GM03348 (cell line): ENCODE data around the gene CHGA.

Experiments
- DNase-seq: peaks from one replicate; pipeline ENCODE4 v3.0.0; 2012; ENCODE audit warnings: low spot score

CHGA gene

DNA sequence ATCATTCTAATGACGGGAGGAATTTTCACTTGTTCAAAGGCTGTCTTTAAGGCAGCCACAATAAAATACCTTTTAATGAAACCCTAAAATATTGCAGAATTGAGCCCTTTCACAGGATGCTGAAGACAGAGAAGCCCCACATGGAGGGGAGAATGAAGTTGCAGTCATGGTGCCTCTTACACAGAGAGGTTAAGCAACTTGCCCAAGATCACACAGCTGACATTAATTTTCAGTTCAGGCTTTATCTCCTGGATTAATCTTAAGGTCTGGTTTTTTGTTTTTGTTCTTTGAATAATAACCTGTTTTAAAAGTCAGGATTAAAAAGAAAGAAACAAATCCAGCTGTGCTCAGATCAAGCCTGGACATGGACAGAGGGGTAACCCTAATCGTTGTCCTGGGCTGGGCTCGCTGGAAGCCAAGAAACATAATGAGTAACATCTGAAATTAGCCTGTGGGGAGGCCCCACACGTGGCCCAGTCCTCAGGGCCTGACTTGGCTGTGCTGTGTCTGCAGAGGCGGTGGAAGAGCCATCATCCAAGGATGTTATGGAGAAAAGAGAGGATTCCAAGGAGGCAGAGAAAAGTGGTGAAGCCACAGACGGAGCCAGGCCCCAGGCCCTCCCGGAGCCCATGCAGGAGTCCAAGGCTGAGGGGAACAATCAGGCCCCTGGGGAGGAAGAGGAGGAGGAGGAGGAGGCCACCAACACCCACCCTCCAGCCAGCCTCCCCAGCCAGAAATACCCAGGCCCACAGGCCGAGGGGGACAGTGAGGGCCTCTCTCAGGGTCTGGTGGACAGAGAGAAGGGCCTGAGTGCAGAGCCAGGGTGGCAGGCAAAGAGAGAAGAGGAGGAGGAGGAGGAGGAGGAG, 8.0 kb downstream of the CHGA start:
- peak; percentile 84 for DNase-seq

DNA sequence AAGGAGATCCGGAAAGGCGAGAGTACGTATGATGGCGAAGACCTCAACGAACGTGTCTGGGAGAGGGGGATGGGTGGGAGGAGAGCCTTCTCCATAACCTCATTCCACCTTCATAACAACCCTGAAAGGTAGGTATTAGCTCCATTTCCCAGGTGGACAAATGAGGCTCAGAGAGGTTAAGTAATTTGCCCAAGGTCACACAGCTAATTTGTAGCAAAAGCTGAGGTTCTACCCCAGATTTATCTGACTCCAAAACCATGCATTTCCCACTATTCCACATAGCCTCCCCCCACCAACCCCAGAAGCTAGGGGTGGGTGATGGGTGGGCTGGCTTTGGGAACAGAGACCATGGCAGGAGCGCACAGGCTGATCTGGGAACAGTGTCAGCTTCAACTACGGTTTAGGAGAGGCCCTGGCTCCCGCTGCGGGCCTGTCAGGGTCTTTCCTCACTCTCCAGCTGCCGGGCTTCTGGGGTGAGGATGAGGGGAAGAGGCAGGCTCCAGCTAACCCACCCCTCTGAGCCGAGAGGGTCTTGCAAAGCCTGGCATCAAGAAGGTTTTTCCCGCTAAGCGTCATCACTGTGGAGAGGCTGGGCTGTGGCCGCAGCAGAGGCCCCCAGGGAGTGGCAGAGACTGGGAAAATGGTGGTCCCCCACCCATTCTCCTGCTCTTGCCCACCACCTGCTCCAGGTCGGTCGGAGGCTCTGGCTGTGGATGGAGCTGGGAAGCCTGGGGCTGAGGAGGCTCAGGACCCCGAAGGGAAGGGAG, 8.9 kb downstream of the CHGA start:
- DNase-seq, result no peak

DNA sequence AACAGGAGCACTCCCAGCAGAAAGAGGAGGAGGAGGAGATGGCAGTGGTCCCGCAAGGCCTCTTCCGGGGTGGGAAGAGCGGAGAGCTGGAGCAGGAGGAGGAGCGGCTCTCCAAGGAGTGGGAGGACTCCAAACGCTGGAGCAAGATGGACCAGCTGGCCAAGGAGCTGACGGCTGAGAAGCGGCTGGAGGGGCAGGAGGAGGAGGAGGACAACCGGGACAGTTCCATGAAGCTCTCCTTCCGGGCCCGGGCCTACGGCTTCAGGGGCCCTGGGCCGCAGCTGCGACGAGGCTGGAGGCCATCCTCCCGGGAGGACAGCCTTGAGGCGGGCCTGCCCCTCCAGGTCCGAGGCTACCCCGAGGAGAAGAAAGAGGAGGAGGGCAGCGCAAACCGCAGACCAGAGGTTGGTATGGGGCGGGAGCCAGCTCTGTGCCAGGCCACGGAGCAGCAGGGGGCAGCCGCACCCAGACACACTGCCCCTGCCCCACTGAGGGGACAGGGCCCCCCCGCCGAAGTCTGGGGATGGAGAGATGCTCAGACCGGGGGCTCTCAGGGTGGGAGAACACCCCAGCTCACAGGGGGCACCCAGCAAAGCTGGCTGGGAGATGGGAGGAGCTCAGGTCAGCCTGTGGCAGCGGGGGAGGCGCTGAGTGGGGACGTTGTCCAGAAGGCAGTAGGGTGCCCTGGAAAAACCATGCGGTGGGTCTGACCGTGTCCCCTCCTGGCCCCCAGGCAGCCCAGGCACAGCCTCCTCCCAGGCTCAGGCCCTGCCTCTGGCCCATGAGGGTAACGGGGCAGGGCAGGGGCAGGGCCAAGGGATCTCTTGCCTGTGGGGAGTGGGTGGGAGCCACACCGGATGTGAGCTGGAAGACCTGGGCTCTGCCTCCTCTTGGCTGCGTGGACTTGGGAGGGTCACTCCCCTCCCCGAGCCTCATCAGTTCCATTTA, 9.8 kb downstream of the CHGA start:
- DNase-seq, result no peak

DNA sequence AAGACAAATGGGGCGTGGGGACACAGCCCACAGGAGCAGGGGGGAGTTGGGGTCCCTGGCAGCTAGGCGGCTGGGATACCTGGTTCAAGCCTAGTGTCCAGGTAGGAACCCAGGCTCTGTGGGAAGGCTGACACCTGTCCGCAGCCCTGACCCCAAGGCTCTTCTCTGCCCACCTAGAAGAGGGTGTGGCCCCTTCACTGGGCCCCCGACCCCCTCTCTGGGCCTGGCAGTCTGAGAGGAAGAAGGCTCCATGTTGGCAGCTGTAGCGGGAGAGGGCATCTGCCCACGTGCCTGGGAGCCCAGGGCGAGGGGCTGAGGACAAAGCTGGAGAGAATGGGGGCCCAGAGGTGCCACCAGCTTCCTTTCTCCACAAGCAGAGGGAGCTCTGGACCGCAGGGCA, 10.5 kb downstream of the CHGA start:
- DNase-seq, result no peak

DNA sequence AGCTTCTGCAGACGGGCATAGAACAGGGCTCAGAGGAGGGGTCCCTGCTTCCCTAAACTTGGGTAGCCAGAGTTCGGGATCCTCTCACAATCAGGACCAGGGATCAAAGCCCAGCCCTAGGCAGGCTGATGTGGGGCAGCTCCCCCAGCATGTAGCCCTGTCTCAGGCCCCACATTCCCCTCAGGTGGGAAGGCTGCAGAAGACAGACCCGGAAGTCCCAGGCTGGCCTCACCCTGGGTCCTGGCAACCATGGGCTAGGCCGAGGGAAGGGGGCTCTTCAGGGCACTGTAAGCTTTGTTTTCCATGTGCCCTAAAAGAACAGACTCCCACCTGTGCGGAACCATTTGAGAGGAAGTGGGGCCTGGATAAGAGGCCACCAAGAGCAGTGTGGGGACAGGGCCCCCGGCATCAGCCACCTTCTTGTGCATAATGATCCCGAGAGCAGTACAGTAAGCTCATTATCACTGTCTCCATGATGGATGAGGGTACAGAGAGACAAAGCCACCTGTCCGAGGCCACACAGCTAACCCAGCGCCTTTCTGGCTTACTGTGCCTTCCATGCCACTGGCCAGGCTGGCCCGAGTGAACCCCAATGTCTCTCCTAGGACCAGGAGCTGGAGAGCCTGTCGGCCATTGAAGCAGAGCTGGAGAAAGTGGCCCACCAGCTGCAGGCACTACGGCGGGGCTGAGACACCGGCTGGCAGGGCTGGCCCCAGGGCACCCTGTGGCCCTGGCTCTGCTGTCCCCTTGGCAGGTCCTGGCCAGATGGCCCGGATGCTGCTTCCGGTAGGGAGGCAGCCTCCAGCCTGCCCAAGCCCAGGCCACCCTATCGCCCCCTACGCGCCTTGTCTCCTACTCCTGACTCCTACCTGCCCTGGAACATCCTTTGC, 11.5 kb downstream of the CHGA start:
- DNase-seq, result no peak

DNA sequence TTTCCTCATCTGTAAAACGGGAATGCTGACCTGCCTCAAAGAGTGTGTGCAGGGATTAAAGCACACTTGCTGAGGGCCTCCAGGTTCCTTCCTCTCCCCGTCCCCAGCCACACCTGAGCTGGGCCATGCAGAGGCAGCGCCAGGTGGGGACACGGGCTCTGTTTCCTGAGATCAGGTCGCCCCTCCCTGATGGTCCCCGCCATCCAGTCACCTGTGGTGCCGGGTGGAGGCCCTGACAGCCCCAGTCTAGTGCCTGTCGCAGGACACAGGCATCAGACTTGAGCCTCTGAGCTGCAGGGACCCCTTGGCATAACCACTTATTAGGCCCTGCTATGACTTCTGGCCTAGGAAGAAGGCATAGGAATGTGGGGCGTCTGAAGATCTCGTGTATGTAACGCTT, 12.5 kb downstream of the CHGA start:
- no peak for DNase-seq

DNA sequence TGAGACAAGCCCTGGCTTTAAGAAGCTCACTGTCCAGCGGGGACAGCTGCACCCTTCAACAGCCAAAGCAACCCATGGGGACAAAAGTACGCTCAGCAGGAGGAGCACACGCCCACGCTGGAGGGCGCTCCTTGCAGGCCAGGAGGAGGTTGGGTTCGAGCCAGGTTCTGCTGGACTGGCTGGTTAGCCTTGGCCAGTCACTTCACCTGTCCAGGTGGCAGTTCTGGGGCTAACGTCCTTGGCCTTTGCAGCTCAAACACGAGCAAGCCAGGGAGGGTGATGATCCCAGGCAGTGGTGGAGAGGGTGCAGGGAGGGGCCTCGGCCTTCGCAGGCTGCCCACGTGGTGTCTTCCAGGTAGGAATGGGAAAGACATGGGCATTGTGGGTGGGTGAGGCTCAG, 13.1 kb downstream of the CHGA start:
- DNase-seq, result no peak

DNA sequence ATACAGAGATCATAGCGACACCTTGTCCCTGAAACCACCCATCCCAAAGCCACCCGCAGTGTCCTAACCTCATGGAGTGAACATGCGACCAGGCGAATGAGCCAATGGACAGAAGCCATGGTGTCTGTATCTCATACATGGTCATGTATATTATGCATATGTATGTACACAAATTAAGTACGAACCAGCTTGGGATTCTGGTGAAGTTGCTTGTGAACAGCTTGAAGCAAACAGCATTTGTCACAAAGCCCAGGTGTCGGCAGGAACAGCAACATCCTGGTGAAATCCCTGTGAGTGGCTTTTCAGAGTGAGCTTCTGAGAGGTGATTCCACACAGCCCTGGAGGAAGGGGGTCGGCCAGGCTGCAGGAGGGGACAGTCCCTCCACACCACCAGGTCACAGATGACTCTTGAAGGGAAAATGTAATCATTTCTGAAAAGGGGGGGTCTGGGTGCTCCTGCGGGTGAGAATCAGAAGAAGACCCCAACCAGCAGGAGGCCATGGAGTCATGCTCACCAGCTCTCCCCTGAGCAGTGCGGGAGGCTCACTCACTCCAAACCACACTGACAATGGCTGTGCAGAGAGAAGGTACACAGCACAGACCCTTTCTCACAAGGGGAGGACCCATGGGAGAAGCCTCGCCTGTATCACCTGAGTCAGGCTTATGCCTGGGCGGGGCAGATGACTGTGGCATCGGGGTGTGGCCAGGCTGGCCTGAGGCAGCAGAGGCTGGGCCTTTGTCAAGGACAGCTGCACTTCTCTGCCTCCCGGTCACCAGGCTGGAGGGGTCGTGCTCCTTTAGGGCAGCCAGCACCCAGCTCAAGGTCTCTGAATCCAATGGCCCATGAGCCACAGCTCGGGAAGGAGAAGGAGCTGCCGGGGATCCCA, 14.3 kb downstream of the CHGA start:
- DNase-seq, result no peak

DNA sequence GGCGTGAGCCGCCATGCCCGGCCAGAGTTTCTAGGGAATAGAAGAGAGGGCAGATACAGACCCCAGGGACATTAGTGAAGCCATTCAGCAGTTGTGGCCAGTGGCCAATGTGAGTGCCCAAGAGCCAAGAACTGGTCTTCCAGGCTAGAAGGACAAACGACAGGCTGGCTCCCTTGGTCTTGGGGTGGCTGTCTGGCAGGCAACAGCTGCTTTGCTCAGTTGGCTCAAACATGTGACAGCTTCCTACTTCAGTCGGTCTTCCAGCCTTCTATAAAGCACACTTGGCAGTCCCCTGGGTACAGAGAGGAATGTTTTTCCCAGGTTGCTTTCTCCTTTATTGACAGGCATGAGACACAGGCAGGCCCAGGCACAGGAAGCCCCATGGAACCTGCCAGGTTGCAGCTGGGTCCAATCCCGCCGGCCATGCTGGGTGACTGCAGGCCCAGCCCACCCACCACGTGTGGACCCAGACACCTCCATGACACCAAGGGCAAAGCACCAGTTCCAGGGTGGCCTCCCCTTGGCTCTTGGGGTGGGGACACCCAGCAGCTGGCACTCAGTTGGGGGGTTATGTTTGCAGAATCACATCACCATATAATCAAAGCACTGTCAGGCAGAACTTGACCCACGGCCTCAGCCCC, 15.4 kb downstream of the CHGA start:
- DNase-seq, result no peak

DNA sequence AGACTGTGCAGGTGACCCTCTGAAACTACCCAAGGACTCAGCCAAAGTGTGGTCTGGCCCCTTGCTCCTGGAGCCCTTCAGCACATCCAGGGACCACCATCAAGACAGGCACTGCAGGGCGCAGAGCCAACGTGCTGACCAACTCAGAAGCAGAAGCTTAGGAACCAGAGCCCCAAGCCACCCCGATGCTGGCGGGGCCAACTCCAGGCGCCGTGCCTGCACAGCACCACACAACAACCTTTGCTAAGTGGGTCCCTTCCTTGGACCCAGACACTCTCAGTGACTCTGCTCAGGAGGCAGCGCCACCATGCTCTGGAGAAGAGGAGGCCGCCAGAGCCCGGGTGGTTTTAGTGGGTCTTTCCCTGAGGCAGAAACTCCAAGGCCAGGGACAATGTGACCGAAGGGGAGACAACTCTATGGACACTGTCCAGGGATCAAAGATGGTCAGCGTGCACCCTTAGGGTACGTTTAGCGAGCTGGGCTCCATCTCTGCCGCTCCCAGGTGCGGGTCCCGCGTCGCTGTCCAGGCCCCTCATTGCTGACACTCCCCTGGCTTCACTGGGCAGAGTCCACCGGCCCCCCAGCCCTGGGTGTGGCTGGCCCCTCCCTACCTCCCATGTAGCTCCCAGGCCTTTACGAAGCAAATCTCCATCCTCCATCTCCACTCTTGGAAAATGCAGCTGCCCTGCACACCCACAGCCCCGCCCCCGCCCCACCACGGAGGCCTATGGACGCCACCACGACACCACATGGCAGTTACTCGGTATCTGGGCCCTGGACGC, 16.1 kb downstream of the CHGA start:
- no peak for DNase-seq

DNA sequence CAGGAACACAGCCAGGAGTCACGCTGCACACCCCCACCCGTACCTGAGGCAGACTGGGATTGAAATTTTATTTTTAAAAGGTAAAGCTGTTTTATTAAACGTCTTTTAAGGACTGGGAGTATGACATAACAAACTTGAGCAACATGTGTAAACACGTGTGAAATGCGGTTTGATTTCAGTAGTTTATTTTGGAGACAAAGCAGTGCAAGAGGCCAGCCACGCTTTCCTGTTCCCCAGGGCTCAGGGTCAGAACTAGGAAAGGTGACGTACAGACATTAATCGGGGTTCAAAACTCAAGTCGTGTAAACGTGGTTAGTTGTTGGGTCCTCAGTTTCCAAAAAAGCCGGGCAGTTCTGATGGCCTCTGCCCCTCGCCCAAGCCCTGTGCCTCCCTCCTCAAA, 16.7 kb downstream of the CHGA start:
- DNase-seq, result no peak

DNA sequence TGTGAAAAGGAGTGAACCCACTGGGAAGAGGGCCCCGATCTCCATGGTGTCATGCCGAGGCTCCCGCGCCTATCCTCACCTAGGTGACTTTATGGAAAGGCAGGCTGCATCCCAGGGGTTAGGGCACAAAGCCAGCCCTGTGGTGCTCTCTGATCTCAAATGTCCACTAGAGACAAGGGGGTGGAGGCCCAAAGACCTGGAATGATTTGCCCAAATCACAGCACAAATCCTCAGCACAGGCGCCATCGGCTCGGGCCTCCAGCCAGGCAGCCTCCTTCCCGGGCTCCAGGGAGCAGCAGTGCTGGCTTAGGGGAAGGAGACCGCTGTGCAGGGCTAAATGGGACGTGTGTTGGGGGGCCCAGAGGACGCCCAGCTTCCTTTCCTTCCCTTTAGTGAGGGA, 17.6 kb downstream of the CHGA start:
- no peak for DNase-seq

DNA sequence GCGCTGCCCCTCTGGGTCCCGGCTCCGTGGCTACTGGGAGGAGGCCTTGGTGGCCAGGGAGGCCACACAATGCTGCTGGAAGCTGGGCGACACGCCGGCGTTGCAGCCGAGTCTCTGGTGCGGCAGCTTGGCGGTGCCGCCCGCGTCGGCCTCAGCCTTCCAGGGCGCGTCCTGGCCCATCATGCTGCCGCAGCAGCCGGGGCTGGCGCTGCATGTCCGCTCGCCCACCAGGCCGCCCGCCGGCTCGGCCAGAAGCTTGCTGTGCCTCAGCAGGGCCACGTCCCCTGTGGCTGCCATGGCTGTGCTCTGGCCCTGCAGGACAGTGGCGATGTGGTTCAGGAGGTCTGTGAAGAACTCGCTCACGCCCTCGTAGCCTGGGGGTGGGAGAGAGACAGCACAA, 18.6 kb downstream of the CHGA start:
- DNase-seq, result no peak

DNA sequence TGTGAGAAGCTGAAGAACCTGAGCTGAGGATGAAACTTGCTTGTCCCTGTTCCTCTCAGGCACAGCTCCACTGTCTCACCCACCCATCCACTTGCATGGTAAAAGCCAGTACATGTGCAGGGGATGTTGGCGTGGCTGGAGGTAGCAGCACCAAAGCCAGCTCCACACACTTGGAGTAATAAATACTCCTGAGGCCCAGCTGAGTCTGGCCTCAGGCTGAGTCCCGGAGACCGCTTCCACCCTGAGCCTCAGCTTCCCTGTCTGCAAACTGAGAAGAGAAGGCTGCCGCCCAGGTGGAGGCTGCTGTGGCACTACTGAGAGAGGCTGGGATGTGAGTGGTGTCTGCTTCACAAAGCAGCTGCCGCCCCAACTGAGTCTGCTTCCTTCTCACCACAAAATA, 19.2 kb downstream of the CHGA start:
- no peak for DNase-seq

DNA sequence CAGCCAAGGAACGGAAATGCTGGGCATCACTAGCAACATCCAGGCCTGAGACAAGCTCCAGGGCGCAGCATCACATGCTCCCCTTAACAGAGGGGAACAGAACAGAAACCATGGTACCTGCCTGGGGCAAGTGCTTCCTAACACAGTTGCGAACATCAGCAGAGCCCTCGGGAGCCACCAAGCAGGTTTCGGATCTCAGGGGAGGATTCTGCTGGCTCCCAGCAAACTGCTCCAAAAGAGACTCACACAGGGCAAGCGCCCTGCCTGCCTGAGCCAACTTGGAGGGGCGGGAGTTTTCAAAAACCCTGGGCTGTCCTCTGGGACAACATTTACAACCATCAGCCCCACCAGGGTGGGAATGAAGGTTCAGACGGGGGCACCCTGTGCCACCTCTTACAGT, 19.6 kb downstream of the CHGA start:
- no peak for DNase-seq

DNA sequence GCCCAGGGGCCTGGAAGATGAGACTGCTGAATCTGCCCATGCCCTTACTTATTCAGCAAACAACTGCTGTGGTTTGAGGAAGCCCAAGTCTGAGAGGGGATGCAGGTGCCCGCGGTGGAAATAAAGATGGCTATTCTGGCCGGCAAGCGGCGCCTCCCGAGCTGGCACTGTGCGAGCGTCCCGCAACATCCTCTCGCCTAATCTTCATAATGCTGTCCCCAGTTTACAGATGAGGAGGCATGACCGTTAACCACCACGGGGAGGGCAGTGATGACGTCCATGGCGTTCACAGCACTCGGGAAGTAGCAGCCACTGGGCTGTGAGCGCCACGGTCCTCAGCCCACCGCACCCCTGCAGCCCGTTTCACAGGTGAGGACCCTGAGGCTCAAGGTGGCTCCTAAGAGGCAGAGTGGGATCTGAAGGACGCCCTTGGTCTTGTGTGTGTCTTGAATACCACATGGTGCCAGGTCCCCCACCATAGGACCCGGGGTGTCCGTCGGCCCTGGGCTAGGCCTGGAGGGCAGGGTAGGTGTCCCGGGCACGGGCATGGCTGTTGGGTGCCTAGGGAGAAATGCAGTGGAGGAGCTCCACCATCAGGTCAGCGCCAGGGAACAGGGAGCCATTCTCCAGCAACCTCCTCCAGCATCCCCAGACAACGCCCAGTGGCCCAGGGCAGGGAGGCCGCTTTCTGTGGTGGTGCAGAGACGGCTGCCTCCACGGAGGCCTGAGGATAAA, 20.2 kb downstream of the CHGA start:
- no peak for DNase-seq

DNA sequence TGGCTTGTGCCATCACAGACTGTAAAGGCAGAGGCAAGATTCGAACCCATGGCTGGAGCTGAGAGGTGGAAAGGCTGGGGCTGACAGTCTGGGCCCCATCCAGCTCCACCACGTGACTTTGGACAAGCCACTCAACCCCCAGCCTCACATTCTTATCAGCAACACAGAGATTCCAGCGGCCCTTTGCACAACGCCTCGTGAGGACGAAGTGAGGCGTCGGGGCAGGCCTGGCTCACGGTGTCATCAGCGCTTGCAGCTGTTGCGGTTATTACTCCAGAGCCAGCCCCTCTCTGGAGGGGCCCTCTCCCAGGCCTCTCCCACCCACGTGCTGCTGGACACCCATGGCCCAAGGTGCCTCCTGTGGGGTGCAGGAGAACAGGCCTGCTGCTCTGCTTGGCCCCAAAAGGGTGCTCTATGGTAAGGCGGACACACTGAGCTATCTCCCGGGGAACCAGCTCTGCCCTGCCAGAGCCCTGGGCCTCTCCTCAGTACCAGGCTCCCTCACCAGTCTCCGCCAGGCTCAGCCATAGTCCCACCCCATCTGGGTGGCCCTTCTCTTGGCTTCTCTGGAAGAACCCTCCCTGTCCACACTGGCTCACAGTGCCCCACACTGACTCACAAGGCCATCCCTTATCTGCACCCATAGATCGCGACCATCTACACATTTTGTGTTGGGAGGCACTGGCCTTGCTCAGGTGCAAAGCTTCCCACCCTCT, 21.1 kb downstream of the CHGA start:
- DNase-seq, result no peak

DNA sequence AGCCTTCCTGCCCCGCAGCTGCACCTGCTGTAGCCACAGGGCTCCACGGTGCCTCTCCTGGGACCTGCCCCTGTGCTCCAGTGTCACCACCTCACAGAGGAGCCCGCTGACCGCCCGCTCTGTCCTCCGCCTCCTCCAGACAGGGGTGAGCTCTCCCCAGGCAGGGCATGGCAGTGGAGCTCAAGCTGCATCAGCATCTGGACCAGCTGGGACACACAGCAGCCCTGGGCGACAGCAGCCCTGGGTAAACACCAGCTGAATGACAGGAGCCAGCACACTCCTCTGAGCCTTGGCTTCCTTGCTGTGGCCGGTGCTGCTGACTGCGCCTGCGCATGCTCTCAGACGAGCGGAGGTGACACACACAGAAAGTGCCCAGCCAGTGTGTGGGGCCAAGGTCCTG, 22.0 kb downstream of the CHGA start:
- no peak for DNase-seq
